ENCODE data around the gene EXT2.

EXT2 gene

GRCh38 chr11:44271286-44271685 lies 175.8 kb downstream of the EXT2 start:
- no peak overlapping the region for H3K27ac ChIP-seq
- H3K9ac ChIP-seq = no peak overlapping the region
- H3K4me1 ChIP-seq (ENCODE audit: low read depth, poor library complexity, severe bottlenecking) = no peaks in the 10 kb centered on the region
- H3K4me3 ChIP-seq (IDR thresholded peaks at IDR 0.05; ENCODE audit: insufficient read depth, low read depth, low read length) = no peak overlapping the region
- no peak for TF ChIP-seq CTCF (conservative IDR thresholded peaks at IDR 0.05; ENCODE audit: low read depth, low read length)
- H3K4me2 ChIP-seq = no peak overlapping the region
- H3K79me2 ChIP-seq (ENCODE audit: insufficient read depth, low read depth) = no peaks in the 10 kb centered on the region
- H3K27me3 ChIP-seq (ENCODE audit: insufficient read depth, low read depth) = no peaks in the 10 kb centered on the region
- no peak overlapping the region for H2AFZ ChIP-seq (ENCODE audit: low read depth)
- H3K36me3 ChIP-seq (ENCODE audit: insufficient read depth) = no peaks in the 10 kb centered on the region
- no peaks in the 10 kb centered on the region for H4K20me1 ChIP-seq (ENCODE audit: insufficient read depth)

- H3K27ac ChIP-seq = no peak overlapping the region
- no peaks in the 10 kb centered on the region for H3K4me1 ChIP-seq (ENCODE audit: low read depth, poor library complexity, severe bottlenecking)
- no peaks in the 10 kb centered on the region for H4K20me1 ChIP-seq (ENCODE audit: insufficient read depth)
- no peak overlapping the region for H3K4me3 ChIP-seq (IDR thresholded peaks at IDR 0.05; ENCODE audit: insufficient read depth, low read depth, low read length)
- H3K9ac ChIP-seq = no peak overlapping the region
- H2AFZ ChIP-seq (ENCODE audit: low read depth) = no peak overlapping the region
- no peaks in the 10 kb centered on the region for H3K27me3 ChIP-seq (ENCODE audit: insufficient read depth, low read depth)
- H3K79me2 ChIP-seq (ENCODE audit: insufficient read depth, low read depth) = no peaks in the 10 kb centered on the region
- no peak overlapping the region for H3K4me2 ChIP-seq
- H3K36me3 ChIP-seq (ENCODE audit: insufficient read depth) = no peaks in the 10 kb centered on the region
- TF ChIP-seq CTCF (conservative IDR thresholded peaks at IDR 0.05; ENCODE audit: low read depth, low read length) = no peak
Measured at GRCh38 chr11:44274404-44274803, 178.9 kb downstream of the EXT2 start.

GRCh38 chr11:44275241-44275640 lies 179.8 kb downstream of the EXT2 start:
- Histone ChIP-seq H3K4me2 (no peak overlapping the region), H3K36me3 (ENCODE audit: insufficient read depth) (no peaks in the 10 kb centered on the region), H4K20me1 (ENCODE audit: insufficient read depth) (no peaks in the 10 kb centered on the region), H3K9ac (no peak overlapping the region), H3K4me1 (ENCODE audit: low read depth, poor library complexity, severe bottlenecking) (no peaks in the 10 kb centered on the region), H3K4me3 (IDR thresholded peaks at IDR 0.05; ENCODE audit: insufficient read depth, low read depth, low read length) (no peak overlapping the region), H2AFZ (ENCODE audit: low read depth) (no peak overlapping the region), H3K27me3 (ENCODE audit: insufficient read depth, low read depth) (no peaks in the 10 kb centered on the region), H3K27ac (no peak overlapping the region), H3K79me2 (ENCODE audit: insufficient read depth, low read depth) (no peaks in the 10 kb centered on the region)
- TF ChIP-seq CTCF (conservative IDR thresholded peaks at IDR 0.05; ENCODE audit: low read depth, low read length) = no peak

- TF ChIP-seq CTCF (conservative IDR thresholded peaks at IDR 0.05; ENCODE audit: low read depth, low read length) = no peak
- Histone ChIP-seq H3K4me1 (ENCODE audit: low read depth, poor library complexity, severe bottlenecking) (no peaks in the 10 kb centered on the region), H3K4me3 (IDR thresholded peaks at IDR 0.05; ENCODE audit: insufficient read depth, low read depth, low read length) (no peak overlapping the region), H3K79me2 (ENCODE audit: insufficient read depth, low read depth) (no peaks in the 10 kb centered on the region), H2AFZ (ENCODE audit: low read depth) (no peak overlapping the region), H3K9ac (no peak overlapping the region), H3K27ac (no peak overlapping the region), H3K4me2 (no peak overlapping the region), H4K20me1 (ENCODE audit: insufficient read depth) (no peaks in the 10 kb centered on the region), H3K27me3 (ENCODE audit: insufficient read depth, low read depth) (no peaks in the 10 kb centered on the region), H3K36me3 (ENCODE audit: insufficient read depth) (no peaks in the 10 kb centered on the region)
Measured at GRCh38 chr11:44275961-44276550, 180.6 kb downstream of the EXT2 start.

Measured in KMS-11 (cell line).